Loucy (cell line): ENCODE data around the gene C3AR1.

ENCODE experiments used
- CTCF ChIP-seq: fragments of 200-600 bp; sonication (generic); conservative IDR thresholded peaks from 2 replicates; pipeline ENCODE4 v1.5.1; 2014; ENCODE audit warnings: mild to moderate bottlenecking, antibody characterized with exemption, low read length
- EZH2phosphoT487 ChIP-seq: fragments of 200-600 bp; IDR thresholded peaks from 2 replicates; pipeline ENCODE4 v1.6.1; 2018; ENCODE audit warnings: antibody characterized with exemption, mild to moderate bottlenecking, moderate library complexity, borderline replicate concordance

GRCh38 chr12:8031872-8032241 lies 34.3 kb downstream of the C3AR1 start:
- TF ChIP-seq CTCF (no peak), EZH2phosphoT487 (no peak)
